BJ (cell line): Measurements from ENCODE around the gene CFAP70. TPM values are rescaled to one million over a fixed set of nuclear protein-coding genes. Genes with fewer than 3 reads are reported as not detected.

Experiments
- CTCF ChIA-PET: fragments of 350-600 bp; formaldehyde crosslinking; extraction: SDS; loops from one replicate; lab custom pipeline; 2021; ENCODE audit warnings: antibody characterized with exemption, inconsistent platforms; lab: Yijun Ruan, JAX
- POLR2A ChIA-PET: fragments of 300-600 bp; sonication (Branson Sonifier 250); formaldehyde crosslinking; extraction: SDS; loops from one replicate; lab custom pipeline; 2021; ENCODE audit warnings: antibody characterized with exemption; lab: Charles Lee
- DNase-seq: peaks from one replicate; pipeline ENCODE4 v3.0.0-alpha.2; 2011; ENCODE audit warnings: low read depth
- H3K27me3 ChIP-seq: 2 replicates; pipeline ENCODE4 v1.6.0; 2011; ENCODE audit warnings: low read length; ENCODE audit not compliant: control insufficient read depth, insufficient read depth
- H3K36me3 ChIP-seq: 2 replicates; pipeline ENCODE4 v1.5.1; 2011; ENCODE audit warnings: low read length; ENCODE audit not compliant: control insufficient read depth, insufficient read depth
- H3K4me3 ChIP-seq: 2 replicates; pipeline ENCODE4 v1.5.1; 2011; ENCODE audit warnings: low read depth, mild to moderate bottlenecking, control low read depth, low read length
- polyA plus RNA-seq: library from polyadenylated mRNA; depleted of rRNA; stranded (reverse); fragments of >200 nt; gene quantifications from 2 replicates; pipeline ENCODE4 v1.2.3, GENCODE V29; 2011
- TF ChIP-seq, protein P1 (sequence below): IDR thresholded peaks from 2 replicates; pipeline ENCODE4 v1.5.1; 2011; ENCODE audit warnings: low read depth, mild to moderate bottlenecking, control low read depth, inconsistent platforms, low read length, moderate library complexity; ENCODE audit not compliant: insufficient read depth

The CFAP70 gene
- polyA plus RNA-seq, 1 experiment: 0.37 TPM

- CTCF ChIA-PET: interaction anchor here (2.0 kb wide), 1 partner anchor 9 kb away, joined by 5 read pairs; no protein-coding TSS in a partner anchor
- Histone ChIP-seq H3K36me3 (peaks cover 5% of the 10 kb centered on the region), H3K27me3 (no peaks in the 10 kb centered on the region), H3K4me3 (no peak overlapping the region)
- DNase-seq: no peak
- TF ChIP-seq, protein P1, sequence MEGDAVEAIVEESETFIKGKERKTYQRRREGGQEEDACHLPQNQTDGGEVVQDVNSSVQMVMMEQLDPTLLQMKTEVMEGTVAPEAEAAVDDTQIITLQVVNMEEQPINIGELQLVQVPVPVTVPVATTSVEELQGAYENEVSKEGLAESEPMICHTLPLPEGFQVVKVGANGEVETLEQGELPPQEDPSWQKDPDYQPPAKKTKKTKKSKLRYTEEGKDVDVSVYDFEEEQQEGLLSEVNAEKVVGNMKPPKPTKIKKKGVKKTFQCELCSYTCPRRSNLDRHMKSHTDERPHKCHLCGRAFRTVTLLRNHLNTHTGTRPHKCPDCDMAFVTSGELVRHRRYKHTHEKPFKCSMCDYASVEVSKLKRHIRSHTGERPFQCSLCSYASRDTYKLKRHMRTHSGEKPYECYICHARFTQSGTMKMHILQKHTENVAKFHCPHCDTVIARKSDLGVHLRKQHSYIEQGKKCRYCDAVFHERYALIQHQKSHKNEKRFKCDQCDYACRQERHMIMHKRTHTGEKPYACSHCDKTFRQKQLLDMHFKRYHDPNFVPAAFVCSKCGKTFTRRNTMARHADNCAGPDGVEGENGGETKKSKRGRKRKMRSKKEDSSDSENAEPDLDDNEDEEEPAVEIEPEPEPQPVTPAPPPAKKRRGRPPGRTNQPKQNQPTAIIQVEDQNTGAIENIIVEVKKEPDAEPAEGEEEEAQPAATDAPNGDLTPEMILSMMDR: no peak
- POLR2A ChIA-PET: no interaction called here
These were observed 125.8 kb downstream of the CFAP70 start for GRCh38 chr10:73232887-73233286.

DNA sequence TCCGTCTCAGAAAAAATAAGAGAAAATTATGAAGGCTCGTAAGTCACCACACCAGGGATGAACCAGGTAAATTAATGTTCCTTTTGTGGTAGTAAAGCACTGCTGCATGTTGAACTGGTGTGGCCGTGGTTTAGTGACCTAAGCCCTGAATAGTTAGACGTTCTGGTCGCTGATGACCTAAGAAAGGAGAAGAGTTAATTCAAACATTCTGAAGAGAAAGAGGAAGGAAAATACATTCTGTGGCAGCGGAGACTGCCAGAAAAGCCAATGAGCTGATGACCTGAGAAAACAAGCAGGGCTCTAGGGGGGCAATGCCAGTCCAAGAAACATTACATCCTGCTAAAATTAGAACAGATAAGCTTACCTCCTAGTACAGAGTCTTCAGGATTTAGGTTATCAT is 129.1 kb downstream of the CFAP70 start:
- TF ChIP-seq, protein P1: no peak
- peaks cover 5% of the 10 kb centered on the region for H3K36me3 ChIP-seq
- ChIA-PET CTCF (no interaction called here), POLR2A (no interaction called here)
- no peak for DNase-seq
- no peak overlapping the region for H3K4me3 ChIP-seq
- H3K27me3 ChIP-seq: no peaks in the 10 kb centered on the region

DNA sequence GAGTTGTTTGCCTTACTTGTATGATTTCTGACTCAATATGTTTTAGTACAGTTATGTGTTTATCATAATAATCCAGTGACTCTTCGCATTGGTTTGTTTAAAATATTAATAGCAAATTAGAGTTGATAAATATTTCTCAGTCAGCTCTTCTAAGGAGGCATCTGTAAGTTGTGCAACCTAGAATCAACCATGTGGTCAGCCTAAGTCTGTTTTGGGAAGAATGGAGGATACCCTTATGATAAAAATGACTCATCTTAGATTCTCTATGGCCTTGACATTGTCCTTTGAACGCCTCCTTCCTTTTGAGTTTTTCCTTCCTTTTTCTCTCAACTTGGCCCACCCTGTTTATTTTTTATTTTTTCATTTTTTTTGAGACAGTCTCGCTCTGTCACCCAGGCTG is 130.4 kb downstream of the CFAP70 start:
- peaks cover 5% of the 10 kb centered on the region for H3K36me3 ChIP-seq
- CTCF ChIA-PET: no interaction called here
- no peaks in the 10 kb centered on the region for H3K27me3 ChIP-seq
- no peak for DNase-seq
- H3K4me3 ChIP-seq: no peak overlapping the region
- POLR2A ChIA-PET: no interaction called here
- TF ChIP-seq, protein P1: no peak

DNA sequence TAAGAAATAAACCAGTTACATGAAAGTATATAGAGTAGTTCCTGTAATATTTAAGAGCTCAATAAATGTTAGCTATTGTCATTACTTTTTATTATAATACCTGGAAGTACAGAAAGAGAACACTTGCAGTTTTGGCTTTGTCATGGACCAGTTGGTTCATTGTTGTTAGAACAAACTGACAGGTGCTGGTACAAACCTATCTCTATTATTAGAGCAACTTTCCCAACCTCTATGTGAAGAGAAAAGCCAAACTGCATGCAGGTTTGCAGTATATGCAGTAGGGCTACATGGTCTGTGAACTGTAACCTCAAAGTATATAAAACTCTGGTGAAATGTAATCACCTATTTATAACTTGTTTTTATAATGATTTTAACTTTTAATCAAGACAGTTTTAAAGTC is 132.0 kb downstream of the CFAP70 start:
- ChIA-PET POLR2A (no interaction called here), CTCF (interaction anchor here (1.5 kb wide), 1 partner anchor 8 kb away, joined by 3 read pairs; no protein-coding TSS in a partner anchor)
- Histone ChIP-seq H3K27me3 (no peaks in the 10 kb centered on the region), H3K4me3 (no peak overlapping the region), H3K36me3 (peaks cover 3% of the 10 kb centered on the region)
- DNase-seq: no peak
- TF ChIP-seq, protein P1: no peak

DNA sequence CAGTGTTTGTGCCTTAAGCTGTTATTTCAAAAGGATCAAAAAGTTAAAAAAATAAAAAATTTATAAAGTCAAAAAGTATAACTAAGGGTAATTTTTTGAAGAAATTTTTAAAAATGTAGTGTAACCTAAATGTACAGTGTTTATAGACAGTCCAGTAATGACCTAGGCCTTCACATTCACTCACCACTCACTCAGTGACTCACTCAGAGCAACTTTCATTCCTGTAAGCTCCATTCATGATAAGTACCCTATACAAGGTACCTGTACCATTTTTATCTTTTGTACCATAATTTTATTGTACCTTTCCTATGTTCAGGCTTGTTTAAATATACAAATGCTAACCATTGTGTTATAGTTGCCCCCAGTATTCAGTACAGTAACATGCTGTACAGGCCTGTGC is 133.1 kb downstream of the CFAP70 start:
- ChIA-PET CTCF (no interaction called here), POLR2A (no interaction called here)
- no peak for DNase-seq
- no peaks in the 10 kb centered on the region for H3K27me3 ChIP-seq
- TF ChIP-seq, protein P1: no peak
- peaks cover 3% of the 10 kb centered on the region for H3K36me3 ChIP-seq
- H3K4me3 ChIP-seq: no peak overlapping the region
